WERI-Rb-1 (cell line): Measurements from ENCODE around the gene ALDH9A1.

Experiments used
- DNase-seq: peaks from one replicate; pipeline ENCODE4 v3.0.0-alpha.2; 2020
- H3K27ac ChIP-seq: fragments of 250-450 bp; sonication (Bioruptor Pico); 2 replicates; pipeline ENCODE4 v1.5.1; 2020; ENCODE audit warnings: mild to moderate bottlenecking, moderate library complexity
- H3K27me3 ChIP-seq: fragments of 250-450 bp; sonication (Bioruptor Pico); 2 replicates; pipeline ENCODE4 v1.5.1; 2021; ENCODE audit warnings: mild to moderate bottlenecking, low read depth, moderate library complexity; ENCODE audit not compliant: insufficient read depth, severe bottlenecking
- H3K36me3 ChIP-seq: fragments of 250-450 bp; sonication (Bioruptor Pico); 2 replicates; pipeline ENCODE4 v1.5.1; 2020; ENCODE audit warnings: mild to moderate bottlenecking, moderate library complexity
- H3K4me3 ChIP-seq: 2 replicates; pipeline ENCODE4 v1.5.1; 2011; ENCODE audit warnings: low read depth, mild to moderate bottlenecking, control low read depth, low read length
- H3K9me3 ChIP-seq: fragments of 250-450 bp; sonication (Bioruptor Pico); 2 replicates; pipeline ENCODE4 v1.5.1; 2021; ENCODE audit warnings: mild to moderate bottlenecking, moderate library complexity; ENCODE audit not compliant: severe bottlenecking
- CTCF ChIP-seq: IDR thresholded peaks from 2 replicates; pipeline ENCODE4 v1.5.1; 2011; ENCODE audit warnings: low read depth, mild to moderate bottlenecking, control low read depth, inconsistent platforms, low read length

ALDH9A1 gene

GRCh38 chr1:165628147-165628822 is 70.1 kb downstream of the ALDH9A1 start:
- peak; percentile 57 for DNase-seq
- Histone ChIP-seq H3K27me3 (no peaks in the 10 kb centered on the region), H3K27ac (peak overlapping the region; percentile 93), H3K9me3 (no peaks in the 10 kb centered on the region), H3K4me3 (no peak overlapping the region), H3K36me3 (no peaks in the 10 kb centered on the region; the same call in 1 of the 2 replicates)
- no peak for TF ChIP-seq CTCF

GRCh38 chr1:165624441-165624840 is 73.9 kb downstream of the ALDH9A1 start:
- H3K27ac ChIP-seq: no peak overlapping the region
- TF ChIP-seq CTCF: no peak
- no peak overlapping the region for H3K4me3 ChIP-seq
- H3K9me3 ChIP-seq: no peaks in the 10 kb centered on the region
- DNase-seq: no peak
- H3K27me3 ChIP-seq: no peaks in the 10 kb centered on the region
- H3K36me3 ChIP-seq: no peaks in the 10 kb centered on the region

- no peaks in the 10 kb centered on the region for H3K27me3 ChIP-seq
These were observed 74.7 kb downstream of the ALDH9A1 start for GRCh38 chr1:165623624-165624023.

GRCh38 chr1:165619647-165620151 is 78.7 kb downstream of the ALDH9A1 start:
- Histone ChIP-seq H3K9me3 (no peaks in the 10 kb centered on the region), H3K36me3 (no peaks in the 10 kb centered on the region), H3K4me3 (no peak overlapping the region), H3K27ac (no peak overlapping the region), H3K27me3 (no peaks in the 10 kb centered on the region)
- TF ChIP-seq CTCF: no peak
- no peak for DNase-seq

More at GRCh38 chr1:165623624-165624023, 74.7 kb downstream of the ALDH9A1 start:
- no peaks in the 10 kb centered on the region for H3K36me3 ChIP-seq
- H3K9me3 ChIP-seq: no peaks in the 10 kb centered on the region
- H3K4me3 ChIP-seq: no peak overlapping the region
- no peak for DNase-seq
- no peak for TF ChIP-seq CTCF
- no peak overlapping the region for H3K27ac ChIP-seq

- H3K27ac ChIP-seq: no peak overlapping the region
- DNase-seq: no peak
- no peaks in the 10 kb centered on the region for H3K36me3 ChIP-seq
- H3K4me3 ChIP-seq: no peak overlapping the region
- no peak for TF ChIP-seq CTCF
- H3K27me3 ChIP-seq: no peaks in the 10 kb centered on the region
- no peaks in the 10 kb centered on the region for H3K9me3 ChIP-seq
These were observed 81.3 kb downstream of the ALDH9A1 start for GRCh38 chr1:165616987-165617546.
